Parathyroid adenoma (tissue), 2 donors: ENCODE measurements around the gene ZCCHC7.
"Not testable (repeated sequence)": the region's sequence is repeated elsewhere in the genome, so short reads cannot be mapped to it uniquely, and the experiment has no call there.

Experiments used
- H2AFZ ChIP-seq: fragments of 300-600 bp; sonication (generic); one replicate; pipeline ENCODE4 v1.7.0; 2017; ENCODE audit warnings: antibody characterized with exemption, mild to moderate bottlenecking
- H3K27ac ChIP-seq: fragments of 300-600 bp; sonication (generic); one replicate; pipeline ENCODE4 v1.7.0; 2017
- H3K27me3 ChIP-seq: fragments of 300-600 bp; sonication (generic); one replicate; pipeline ENCODE4 v1.7.0; 2017; ENCODE audit warnings: low read length; ENCODE audit not compliant: control insufficient read depth, insufficient read depth
- H3K36me3 ChIP-seq: fragments of 300-600 bp; sonication (generic); one replicate; pipeline ENCODE4 v1.7.0; 2017; ENCODE audit warnings: low read length; ENCODE audit not compliant: control insufficient read depth, insufficient read depth
- H3K4me1 ChIP-seq: fragments of 300-600 bp; sonication (generic); one replicate; pipeline ENCODE4 v1.7.0; 2017; ENCODE audit warnings: control low read depth
- H3K4me2 ChIP-seq: fragments of 300-600 bp; sonication (generic); one replicate; pipeline ENCODE4 v1.7.0; 2017; ENCODE audit warnings: low read length
- H3K4me3 ChIP-seq: fragments of 300-600 bp; sonication (generic); one replicate; pipeline ENCODE4 v1.7.0; 2017; ENCODE audit warnings: low read depth, low read length
- H3K79me2 ChIP-seq: fragments of 300-600 bp; sonication (generic); one replicate; pipeline ENCODE4 v1.7.0; 2017; ENCODE audit warnings: control low read depth
- H3K9ac ChIP-seq: fragments of 300-600 bp; sonication (generic); one replicate; pipeline ENCODE4 v1.7.0; 2017; ENCODE audit warnings: mild to moderate bottlenecking
- H3K9me3 ChIP-seq: fragments of 300-600 bp; sonication (generic); one replicate; pipeline ENCODE4 v1.7.0; 2017; ENCODE audit warnings: low read length; ENCODE audit not compliant: control insufficient read depth
- CTCF ChIP-seq: fragments of 300-600 bp; sonication (generic); IDR thresholded peaks from one replicate; pipeline ENCODE4 v1.7.0; 2017; ENCODE audit warnings: antibody characterized with exemption, mild to moderate bottlenecking
- donor health status: primary hyperparathyroidism.

ZCCHC7 gene

GRCh38 chr9:37300620-37301019 lies 180.2 kb downstream of the ZCCHC7 start:
- Histone ChIP-seq H3K27me3 (no peaks in the 10 kb centered on the region), H3K4me1 (no peaks in the 10 kb centered on the region), H3K9ac (no peak overlapping the region), H3K9me3 (no peaks in the 10 kb centered on the region), H3K79me2 (no peaks in the 10 kb centered on the region), H3K36me3 (no peaks in the 10 kb centered on the region), H3K27ac (no peak overlapping the region), H3K4me3 (no peak overlapping the region), H2AFZ (no peak overlapping the region), H3K4me2 (no peak overlapping the region)
- no peak for TF ChIP-seq CTCF

- TF ChIP-seq CTCF = no peak
- H3K27ac ChIP-seq = no peak overlapping the region
- H3K4me2 ChIP-seq = no peak overlapping the region
- H3K9ac ChIP-seq = no peak overlapping the region
- no peak overlapping the region for H3K4me3 ChIP-seq
- H3K27me3 ChIP-seq = no peaks in the 10 kb centered on the region
- H3K4me1 ChIP-seq = no peaks in the 10 kb centered on the region
- no peak overlapping the region for H2AFZ ChIP-seq
- no peaks in the 10 kb centered on the region for H3K79me2 ChIP-seq
- no peaks in the 10 kb centered on the region for H3K36me3 ChIP-seq
- no peaks in the 10 kb centered on the region for H3K9me3 ChIP-seq
Observed at GRCh38 chr9:37301042-37301853, 180.9 kb downstream of the ZCCHC7 start.

- Histone ChIP-seq H3K9ac (no peak overlapping the region), H3K4me3 (no peak overlapping the region)
- no peak for TF ChIP-seq CTCF
Observed at GRCh38 chr9:37301854-37302172, 181.4 kb downstream of the ZCCHC7 start.

GRCh38 chr9:37302277-37302676 lies 181.9 kb downstream of the ZCCHC7 start:
- H3K9ac ChIP-seq = no peak overlapping the region
- H3K79me2 ChIP-seq = no peaks in the 10 kb centered on the region
- no peak overlapping the region for H2AFZ ChIP-seq
- no peaks in the 10 kb centered on the region for H3K4me1 ChIP-seq
- no peak overlapping the region for H3K4me3 ChIP-seq
- H3K27ac ChIP-seq = no peak overlapping the region
- TF ChIP-seq CTCF = no peak
- H3K27me3 ChIP-seq = no peaks in the 10 kb centered on the region
- no peaks in the 10 kb centered on the region for H3K9me3 ChIP-seq
- no peaks in the 10 kb centered on the region for H3K36me3 ChIP-seq
- no peak overlapping the region for H3K4me2 ChIP-seq

More at GRCh38 chr9:37301854-37302172, 181.4 kb downstream of the ZCCHC7 start:
- no peak overlapping the region for H2AFZ ChIP-seq
- no peak overlapping the region for H3K27ac ChIP-seq
- H3K79me2 ChIP-seq = no peaks in the 10 kb centered on the region
- no peak overlapping the region for H3K4me2 ChIP-seq
- H3K9me3 ChIP-seq = no peaks in the 10 kb centered on the region
- no peaks in the 10 kb centered on the region for H3K4me1 ChIP-seq
- H3K27me3 ChIP-seq = no peaks in the 10 kb centered on the region
- H3K36me3 ChIP-seq = no peaks in the 10 kb centered on the region

GRCh38 chr9:37303272-37303671 lies 182.9 kb downstream of the ZCCHC7 start:
- H3K36me3 ChIP-seq, H3K4me1 ChIP-seq, H3K27ac ChIP-seq: not testable (repeated sequence)

More at GRCh38 chr9:37303272-37303671, 182.9 kb downstream of the ZCCHC7 start:
- H3K9me3 ChIP-seq, H3K9ac ChIP-seq, H3K27me3 ChIP-seq, H3K4me2 ChIP-seq, H2AFZ ChIP-seq, H3K4me3 ChIP-seq, H3K79me2 ChIP-seq: not testable (repeated sequence)
